ENCODE measurements around the gene CASP3.

CASP3 gene

DNA sequence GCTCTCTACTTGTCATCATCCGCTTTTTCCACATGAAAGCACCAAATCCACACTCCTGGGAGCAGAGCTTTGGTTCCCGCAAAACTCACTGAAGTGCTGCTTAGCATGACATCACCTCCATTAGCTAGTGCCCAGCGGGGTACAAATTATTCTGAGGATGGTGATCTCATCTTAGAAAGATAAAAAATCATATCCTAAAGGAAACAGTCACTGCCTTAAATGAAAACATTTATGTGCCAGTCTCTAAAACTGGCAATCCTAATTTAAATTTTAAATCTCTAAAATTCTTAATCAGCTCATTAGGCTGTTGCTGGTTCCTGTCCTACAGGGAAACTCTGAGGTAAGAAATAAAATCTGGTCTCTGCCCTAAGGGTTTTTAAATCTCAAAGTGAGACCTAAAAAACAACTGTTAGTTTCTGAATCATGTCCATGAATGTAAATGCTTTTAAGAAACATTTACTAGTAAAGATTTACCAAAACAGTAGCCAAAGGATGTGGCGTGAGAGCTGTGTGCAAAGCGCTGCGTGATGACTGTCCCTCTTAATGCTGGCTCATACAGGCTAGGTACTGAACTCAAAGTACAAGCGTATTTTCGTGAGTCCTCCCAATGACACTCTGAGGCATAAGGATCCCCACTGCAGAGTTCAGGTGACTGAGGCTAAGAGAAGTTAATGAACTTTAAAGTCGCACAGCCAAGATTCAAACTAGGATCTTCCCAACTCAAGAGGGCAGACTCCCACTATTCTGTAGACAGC, 4.5 kb downstream of the CASP3 start:
- no peak overlapping the region for H3K4me3 ChIP-seq (replicated peaks; ENCODE audit: low read depth, low read length)
- TF ChIP-seq CTCF (IDR thresholded peaks at IDR 0.05; ENCODE audit: low read length, missing control alignments), result no peak
- DNase-seq (ENCODE audit: low read depth), result peak; percentile 17

- no peak for TF ChIP-seq CTCF (IDR thresholded peaks at IDR 0.05; ENCODE audit: low read length, missing control alignments)
- H3K4me3 ChIP-seq (replicated peaks; ENCODE audit: low read depth, low read length), result no peak overlapping the region
- DNase-seq (ENCODE audit: low read depth), result no peak
These were observed 5.5 kb downstream of the CASP3 start for GRCh38 chr4:184643731-184644130.

DNA sequence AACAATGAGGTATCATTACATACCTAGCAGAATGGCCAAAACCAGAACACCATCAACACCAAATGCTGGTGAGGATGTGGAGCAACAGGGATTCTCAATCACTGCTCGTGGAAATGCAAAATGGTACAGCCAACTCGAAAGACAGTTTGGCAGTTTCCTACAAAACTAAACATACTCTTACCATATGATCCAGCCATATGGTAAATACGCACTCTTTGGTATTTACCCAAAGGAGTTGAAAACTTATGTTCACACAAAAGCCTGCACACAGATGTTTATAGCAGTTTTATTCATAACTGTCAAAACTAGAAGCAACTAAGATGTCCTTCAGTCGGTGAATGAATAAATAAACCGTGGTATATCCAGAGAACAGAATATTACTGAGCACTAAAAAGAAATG, 7.8 kb downstream of the CASP3 start:
- DNase-seq (ENCODE audit: low read depth), result no peak
- no peak for TF ChIP-seq CTCF (IDR thresholded peaks at IDR 0.05; ENCODE audit: low read length, missing control alignments)
- no peak overlapping the region for H3K4me3 ChIP-seq (replicated peaks; ENCODE audit: low read depth, low read length)

DNA sequence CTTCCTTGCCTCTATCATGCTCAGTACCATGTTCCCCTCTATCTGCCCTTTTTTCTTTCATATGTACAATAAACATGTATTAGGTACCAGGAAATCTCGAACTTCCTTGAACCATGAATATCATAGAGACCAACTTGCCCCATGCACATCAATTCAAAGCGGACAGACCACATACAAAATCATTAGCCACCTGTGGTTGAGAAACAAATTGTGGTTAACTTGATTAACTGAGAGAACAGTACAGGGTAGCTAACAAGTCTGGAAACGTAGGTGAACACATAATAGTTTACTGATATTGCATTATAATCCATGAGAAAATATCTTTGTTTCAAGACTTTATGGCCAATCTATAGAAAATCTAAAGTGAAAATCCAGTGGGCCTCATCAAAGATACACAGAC, 8.2 kb downstream of the CASP3 start:
- no peak overlapping the region for H3K4me3 ChIP-seq (replicated peaks; ENCODE audit: low read depth, low read length)
- no peak for DNase-seq (ENCODE audit: low read depth)
- no peak for TF ChIP-seq CTCF (IDR thresholded peaks at IDR 0.05; ENCODE audit: low read length, missing control alignments)

- TF ChIP-seq CTCF (IDR thresholded peaks at IDR 0.05; ENCODE audit: low read length, missing control alignments), result no peak
- no peak for DNase-seq (ENCODE audit: low read depth)
- no peak overlapping the region for H3K4me3 ChIP-seq (replicated peaks; ENCODE audit: low read depth, low read length)
These were observed 12.3 kb downstream of the CASP3 start for GRCh38 chr4:184636897-184637296.

DNA sequence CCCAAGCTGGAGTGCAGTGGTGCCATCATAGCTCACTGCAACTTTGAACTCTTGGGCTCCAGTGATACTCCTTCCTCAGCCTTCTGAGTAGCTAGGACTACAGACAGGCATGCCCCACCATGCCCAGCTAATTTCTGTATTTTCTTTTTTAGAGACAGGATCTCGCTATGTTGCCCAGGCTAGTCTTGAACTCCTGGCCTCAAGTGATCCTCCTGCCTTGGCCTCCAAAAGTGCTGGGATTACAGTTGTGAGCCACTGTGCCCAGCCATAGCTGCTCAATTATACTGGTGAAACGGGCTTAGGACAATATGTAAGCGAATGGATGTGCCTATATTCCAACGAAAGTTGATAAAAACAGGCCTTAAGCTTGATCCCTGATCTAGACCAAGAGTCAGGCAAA, 13.1 kb downstream of the CASP3 start:
- no peak for TF ChIP-seq CTCF (IDR thresholded peaks at IDR 0.05; ENCODE audit: low read length, missing control alignments)
- no peak overlapping the region for H3K4me3 ChIP-seq (replicated peaks; ENCODE audit: low read depth, low read length)
- DNase-seq (ENCODE audit: low read depth), result no peak

DNA sequence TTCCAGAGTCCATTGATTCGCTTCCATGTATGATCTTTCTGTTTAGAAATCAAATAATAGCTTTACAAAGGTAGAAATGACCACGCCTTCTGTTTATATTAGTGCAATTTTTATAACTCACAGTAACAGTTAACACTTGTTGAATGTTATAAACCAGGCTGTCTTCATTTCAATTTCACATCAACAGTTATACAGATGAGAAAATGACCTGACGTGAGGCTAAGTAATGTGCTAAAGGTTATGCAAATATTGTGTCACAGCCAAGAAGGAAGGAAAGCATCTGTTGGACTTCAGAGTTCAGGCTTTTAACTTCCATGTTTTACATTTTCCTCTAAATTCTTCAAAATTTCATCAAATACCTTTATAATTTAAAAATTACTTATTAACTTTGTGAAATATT, 13.9 kb downstream of the CASP3 start:
- TF ChIP-seq CTCF (IDR thresholded peaks at IDR 0.05; ENCODE audit: low read length, missing control alignments), result no peak
- DNase-seq (ENCODE audit: low read depth), result no peak
- no peak overlapping the region for H3K4me3 ChIP-seq (replicated peaks; ENCODE audit: low read depth, low read length)
